BE2C (cell line): ENCODE data around the gene STRA8.

Experiments
- DNase-seq: peaks from one replicate; pipeline ENCODE4 v3.0.0-alpha.2; 2020
- H3K27me3 ChIP-seq: fragments of 250-450 bp; sonication (Bioruptor Pico); 2 replicates; pipeline ENCODE4 v1.5.1; 2020; ENCODE audit warnings: mild to moderate bottlenecking
- H3K36me3 ChIP-seq: fragments of 250-450 bp; sonication (Bioruptor Pico); 2 replicates; pipeline ENCODE4 v1.5.1; 2020; ENCODE audit warnings: mild to moderate bottlenecking
- H3K4me1 ChIP-seq: fragments of 250-450 bp; sonication (Bioruptor Pico); 2 replicates; pipeline ENCODE4 v1.5.1; 2020
- H3K4me3 ChIP-seq: 2 replicates; pipeline ENCODE4 v1.5.1; 2011; ENCODE audit warnings: low read depth, low read length
- H3K9me3 ChIP-seq: fragments of 250-450 bp; sonication (Bioruptor Pico); 2 replicates; pipeline ENCODE4 v1.5.1; 2020
- TF ChIP-seq, protein P1 (sequence below): IDR thresholded peaks from 2 replicates; pipeline ENCODE4 v1.5.1; 2012; ENCODE audit warnings: mild to moderate bottlenecking, low read depth, low read length

The STRA8 gene

DNA sequence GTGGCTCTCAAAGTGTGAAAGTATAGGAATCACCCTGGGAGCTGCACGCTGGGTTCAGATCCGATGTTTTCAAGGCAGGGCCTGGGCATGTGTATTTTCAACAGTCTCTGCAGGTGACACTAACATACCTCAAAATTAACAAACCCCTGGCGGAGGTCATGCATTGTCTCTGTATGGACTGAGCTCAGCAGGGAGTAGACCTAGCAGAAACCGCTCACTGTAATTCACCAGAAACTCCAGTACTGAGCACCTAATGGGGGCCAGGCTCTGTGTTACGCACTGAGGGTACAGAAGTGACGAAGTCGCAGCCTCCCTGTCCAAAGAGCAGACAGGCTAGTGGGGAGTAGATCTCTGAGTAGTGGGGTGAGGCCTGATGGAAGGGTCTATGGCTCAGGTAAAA is 5.6 kb downstream of the STRA8 start:
- no peaks in the 10 kb centered on the region for H3K4me1 ChIP-seq
- TF ChIP-seq, protein P1, sequence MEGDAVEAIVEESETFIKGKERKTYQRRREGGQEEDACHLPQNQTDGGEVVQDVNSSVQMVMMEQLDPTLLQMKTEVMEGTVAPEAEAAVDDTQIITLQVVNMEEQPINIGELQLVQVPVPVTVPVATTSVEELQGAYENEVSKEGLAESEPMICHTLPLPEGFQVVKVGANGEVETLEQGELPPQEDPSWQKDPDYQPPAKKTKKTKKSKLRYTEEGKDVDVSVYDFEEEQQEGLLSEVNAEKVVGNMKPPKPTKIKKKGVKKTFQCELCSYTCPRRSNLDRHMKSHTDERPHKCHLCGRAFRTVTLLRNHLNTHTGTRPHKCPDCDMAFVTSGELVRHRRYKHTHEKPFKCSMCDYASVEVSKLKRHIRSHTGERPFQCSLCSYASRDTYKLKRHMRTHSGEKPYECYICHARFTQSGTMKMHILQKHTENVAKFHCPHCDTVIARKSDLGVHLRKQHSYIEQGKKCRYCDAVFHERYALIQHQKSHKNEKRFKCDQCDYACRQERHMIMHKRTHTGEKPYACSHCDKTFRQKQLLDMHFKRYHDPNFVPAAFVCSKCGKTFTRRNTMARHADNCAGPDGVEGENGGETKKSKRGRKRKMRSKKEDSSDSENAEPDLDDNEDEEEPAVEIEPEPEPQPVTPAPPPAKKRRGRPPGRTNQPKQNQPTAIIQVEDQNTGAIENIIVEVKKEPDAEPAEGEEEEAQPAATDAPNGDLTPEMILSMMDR: no peak
- no peaks in the 10 kb centered on the region for H3K27me3 ChIP-seq
- H3K4me3 ChIP-seq: no peak overlapping the region
- H3K9me3 ChIP-seq: no peaks in the 10 kb centered on the region
- H3K36me3 ChIP-seq: no peaks in the 10 kb centered on the region
- no peak for DNase-seq

DNA sequence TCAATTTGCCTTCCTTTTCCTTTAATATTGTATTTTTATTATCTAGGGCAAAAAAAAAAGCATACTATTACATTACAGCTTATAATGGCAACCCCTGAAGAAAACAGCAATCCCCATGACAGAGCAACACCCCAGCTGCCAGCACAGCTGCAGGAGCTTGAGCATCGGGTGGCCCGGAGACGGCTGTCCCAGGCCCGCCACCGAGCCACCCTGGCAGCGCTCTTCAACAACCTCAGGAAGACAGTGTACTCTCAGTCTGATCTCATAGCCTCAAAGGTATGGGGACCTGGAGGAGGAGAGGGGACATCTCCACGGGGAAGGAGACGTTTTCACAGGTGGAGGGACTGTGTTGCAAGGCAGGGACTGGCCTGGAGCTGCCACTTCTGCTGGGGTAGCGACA is 6.8 kb downstream of the STRA8 start:
- H3K36me3 ChIP-seq: no peaks in the 10 kb centered on the region
- no peaks in the 10 kb centered on the region for H3K4me1 ChIP-seq
- H3K4me3 ChIP-seq: no peak overlapping the region
- DNase-seq: no peak
- no peaks in the 10 kb centered on the region for H3K9me3 ChIP-seq
- TF ChIP-seq, protein P1: no peak
- no peaks in the 10 kb centered on the region for H3K27me3 ChIP-seq

DNA sequence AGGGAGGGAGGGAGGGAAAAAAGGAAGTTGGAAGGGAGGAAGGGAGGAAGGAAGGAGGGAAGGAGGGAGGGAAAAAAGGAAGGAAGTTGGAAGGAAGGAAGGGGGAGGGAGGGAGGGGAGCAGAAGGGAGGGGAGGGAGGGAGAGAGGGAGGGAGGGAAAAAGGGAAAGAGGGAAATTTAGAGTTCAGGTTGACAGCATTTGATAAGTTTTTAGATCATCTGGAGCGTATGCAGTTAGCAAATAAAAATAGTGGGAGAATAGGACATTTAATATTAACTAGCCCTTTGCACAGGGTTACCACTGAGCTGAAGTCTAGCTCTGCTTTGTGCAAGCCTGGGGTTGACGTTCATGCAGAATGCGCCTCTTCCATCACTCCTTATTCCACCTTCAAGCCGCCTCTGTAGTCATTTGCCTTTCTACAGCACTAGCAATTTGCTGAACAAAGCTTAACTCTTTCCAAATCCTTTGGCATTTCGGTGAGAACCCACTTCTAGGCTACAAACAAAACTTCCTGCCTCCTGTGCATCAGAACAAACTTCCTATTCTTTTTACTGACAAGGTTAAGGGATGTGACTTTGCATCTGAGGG is 8.6 kb downstream of the STRA8 start:
- DNase-seq: no peak
- no peaks in the 10 kb centered on the region for H3K27me3 ChIP-seq
- TF ChIP-seq, protein P1: no peak
- H3K36me3 ChIP-seq: no peaks in the 10 kb centered on the region
- H3K4me1 ChIP-seq: no peaks in the 10 kb centered on the region
- no peak overlapping the region for H3K4me3 ChIP-seq
- H3K9me3 ChIP-seq: no peaks in the 10 kb centered on the region

DNA sequence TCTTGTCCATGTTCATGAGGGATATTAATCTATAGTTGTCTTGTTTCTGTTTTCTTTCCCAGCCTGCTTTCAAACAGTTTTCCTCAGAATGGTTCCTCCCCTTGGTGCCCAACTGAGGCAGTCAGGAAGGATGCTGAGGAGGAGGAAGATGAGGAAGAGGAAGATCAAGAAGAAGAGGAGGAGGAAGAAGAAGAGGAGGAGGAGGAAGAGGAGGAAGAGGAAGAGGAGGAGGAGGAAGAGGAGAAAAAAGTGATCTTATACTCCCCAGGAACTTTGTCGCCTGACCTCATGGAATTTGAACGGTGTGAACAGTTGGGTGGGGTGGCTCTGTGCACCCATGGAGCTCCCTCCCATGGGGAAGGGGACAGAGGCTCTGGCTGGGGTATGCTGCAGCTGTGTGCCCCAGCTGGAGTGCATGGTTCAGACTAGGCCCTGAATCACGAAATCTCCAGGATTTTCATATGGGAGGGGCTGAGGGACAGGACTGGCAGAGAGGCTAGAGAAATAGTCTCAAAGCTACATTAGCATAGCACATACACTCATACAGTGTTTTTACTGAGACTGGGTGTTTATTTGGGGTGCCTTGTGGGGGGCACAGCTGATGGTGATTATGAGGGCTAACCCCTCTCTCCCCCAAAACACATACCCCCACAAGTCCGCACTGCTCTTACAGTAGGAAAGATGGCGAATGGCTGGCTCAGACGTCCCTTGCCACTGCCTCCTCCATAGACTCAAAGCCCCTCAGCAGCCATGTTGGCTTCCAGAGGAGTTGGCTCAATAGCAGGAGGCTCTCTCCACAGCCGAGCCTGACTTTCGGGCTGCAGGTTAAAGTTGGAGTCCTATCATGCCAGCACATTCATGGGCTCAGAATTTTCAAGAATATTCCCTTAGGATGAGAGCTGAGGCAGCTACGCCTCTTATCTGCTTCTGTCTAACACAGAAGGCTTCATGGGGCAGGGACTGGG is 11.9 kb downstream of the STRA8 start:
- Histone ChIP-seq H3K9me3 (no peaks in the 10 kb centered on the region), H3K27me3 (no peaks in the 10 kb centered on the region), H3K4me1 (no peaks in the 10 kb centered on the region), H3K4me3 (no peak overlapping the region), H3K36me3 (no peaks in the 10 kb centered on the region)
- DNase-seq: no peak
- TF ChIP-seq, protein P1: no peak

DNA sequence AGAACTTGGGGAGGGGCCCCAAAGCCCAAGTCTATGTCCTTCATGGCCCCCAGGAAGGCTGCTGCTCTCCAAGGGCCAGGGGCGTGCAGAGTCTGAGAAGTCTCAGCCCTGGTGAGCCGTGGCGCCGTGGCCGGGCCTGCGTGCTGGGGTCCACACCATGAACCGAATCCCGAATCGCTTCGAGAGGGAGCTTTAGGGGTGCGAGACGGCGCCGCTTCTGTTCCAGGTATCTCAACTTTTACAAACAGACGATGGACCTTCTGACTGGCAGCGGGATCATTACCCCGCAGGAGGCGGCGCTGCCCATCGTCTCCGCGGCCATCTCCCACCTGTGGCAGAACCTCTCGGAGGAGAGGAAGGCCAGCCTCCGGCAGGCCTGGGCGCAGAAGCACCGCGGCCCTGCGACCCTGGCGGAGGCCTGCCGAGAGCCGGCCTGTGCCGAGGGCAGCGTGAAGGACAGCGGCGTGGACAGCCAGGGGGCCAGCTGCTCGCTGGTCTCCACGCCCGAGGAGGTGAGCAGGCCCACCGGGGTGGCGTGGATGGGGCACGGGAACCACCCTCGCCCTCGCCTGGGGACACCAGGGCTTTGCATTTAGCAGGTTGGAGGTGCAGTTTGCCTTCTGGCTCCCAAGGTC is 12.7 kb downstream of the STRA8 start:
- no peaks in the 10 kb centered on the region for H3K36me3 ChIP-seq
- H3K27me3 ChIP-seq: no peaks in the 10 kb centered on the region
- no peaks in the 10 kb centered on the region for H3K4me1 ChIP-seq
- H3K4me3 ChIP-seq: no peak overlapping the region
- TF ChIP-seq, protein P1: no peak
- no peak for DNase-seq
- no peaks in the 10 kb centered on the region for H3K9me3 ChIP-seq
